ENCODE measurements around the gene SPECC1L.

The SPECC1L gene

GRCh38 chr22:24322522-24322921 lies 51.9 kb downstream of the SPECC1L start:
- DNase-seq (ENCODE audit: low spot score): no peak

DNA sequence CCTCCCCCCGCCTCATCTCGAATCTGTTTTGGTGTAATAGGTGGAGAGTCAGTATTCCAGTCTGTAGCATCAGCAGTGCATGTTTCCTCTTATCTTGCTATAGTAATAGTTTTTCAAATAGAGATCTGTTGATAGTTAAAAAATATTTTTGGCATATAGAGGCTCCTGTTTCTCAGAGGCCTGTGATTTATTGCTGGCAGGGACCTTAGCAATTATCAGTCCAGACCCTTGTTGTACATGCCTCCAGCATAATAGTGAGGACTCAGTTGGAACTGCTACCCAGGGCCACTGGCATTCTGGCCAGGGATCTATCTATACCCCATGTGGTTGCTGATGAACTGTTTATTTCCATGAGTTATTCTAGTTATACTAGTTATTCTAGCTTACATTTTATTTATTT lies 52.6 kb downstream of the SPECC1L start:
- no peak for DNase-seq (ENCODE audit: low spot score)

GRCh38 chr22:24323695-24324094 lies 53.1 kb downstream of the SPECC1L start:
- no peak for DNase-seq (ENCODE audit: low spot score)

- DNase-seq (ENCODE audit: low spot score): no peak
Measured at GRCh38 chr22:24324137-24324536, 53.5 kb downstream of the SPECC1L start.

GRCh38 chr22:24325105-24325757 lies 54.6 kb downstream of the SPECC1L start:
- no peak for DNase-seq (ENCODE audit: low spot score)

DNA sequence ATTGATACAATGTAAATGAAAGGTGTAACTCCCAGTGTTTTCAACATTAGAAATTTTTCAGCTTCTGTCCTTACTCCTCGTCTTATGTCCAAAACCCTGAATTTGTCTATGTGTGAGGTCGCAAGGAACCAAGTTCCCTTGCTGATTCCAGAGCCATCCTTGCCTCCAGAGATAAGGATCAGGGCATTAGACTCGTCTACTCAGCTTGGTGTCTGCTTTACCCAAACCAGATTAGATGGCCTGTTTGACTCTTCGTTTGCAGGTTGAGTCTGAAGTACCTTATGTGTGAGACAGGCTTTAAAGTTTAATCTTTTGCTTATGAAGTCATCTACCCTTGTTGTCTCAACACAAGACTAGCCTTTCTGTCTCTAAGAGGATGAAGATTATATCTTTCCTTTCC lies 55.6 kb downstream of the SPECC1L start:
- DNase-seq (ENCODE audit: low spot score): no peak

- no peak for DNase-seq (ENCODE audit: low spot score)
Measured at GRCh38 chr22:24327832-24328231, 57.2 kb downstream of the SPECC1L start.

- DNase-seq (ENCODE audit: low spot score): no peak
Measured at GRCh38 chr22:24329453-24329852, 58.8 kb downstream of the SPECC1L start.

DNA sequence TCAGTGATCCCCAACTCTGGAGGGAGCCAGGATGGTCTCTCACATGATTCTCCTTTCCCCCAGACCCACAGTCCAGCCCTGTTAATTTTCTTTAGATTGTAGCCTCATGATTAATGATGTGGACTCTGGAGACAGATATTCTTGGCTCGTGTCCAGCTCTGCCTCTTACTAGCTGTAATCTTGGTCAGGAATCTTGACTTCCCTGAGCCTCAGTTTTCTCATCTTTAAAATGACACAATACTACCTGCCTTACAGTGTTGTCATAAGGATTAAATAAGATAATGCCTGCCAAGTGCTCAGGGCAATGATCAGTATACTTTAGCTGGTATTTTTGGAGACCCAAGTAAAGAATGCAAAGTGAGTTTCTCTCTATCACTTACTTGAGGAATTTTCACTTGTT lies 60.0 kb downstream of the SPECC1L start:
- no peak for DNase-seq (ENCODE audit: low spot score)

- no peak for DNase-seq (ENCODE audit: low spot score)
Measured at GRCh38 chr22:24331468-24332440, 61.1 kb downstream of the SPECC1L start.

DNA sequence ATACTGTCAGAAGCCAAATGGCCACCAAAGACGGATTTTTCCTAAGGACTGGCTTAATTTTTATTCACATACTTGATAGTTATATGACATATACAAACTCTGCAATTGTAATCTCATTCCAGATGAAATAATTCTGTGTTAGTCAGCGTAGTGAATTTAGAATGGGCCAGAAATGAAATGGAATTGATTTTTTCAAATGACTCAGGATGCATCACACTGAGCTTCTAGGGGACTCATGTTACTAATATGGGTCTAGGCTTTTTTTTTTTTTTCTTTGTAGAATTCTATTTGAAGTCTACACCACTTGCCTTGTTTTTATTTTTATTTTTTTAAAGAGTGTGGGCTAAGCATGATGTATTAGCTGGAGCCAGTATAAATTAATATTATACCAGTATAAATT lies 62.7 kb downstream of the SPECC1L start:
- no peak for DNase-seq (ENCODE audit: low spot score)

DNA sequence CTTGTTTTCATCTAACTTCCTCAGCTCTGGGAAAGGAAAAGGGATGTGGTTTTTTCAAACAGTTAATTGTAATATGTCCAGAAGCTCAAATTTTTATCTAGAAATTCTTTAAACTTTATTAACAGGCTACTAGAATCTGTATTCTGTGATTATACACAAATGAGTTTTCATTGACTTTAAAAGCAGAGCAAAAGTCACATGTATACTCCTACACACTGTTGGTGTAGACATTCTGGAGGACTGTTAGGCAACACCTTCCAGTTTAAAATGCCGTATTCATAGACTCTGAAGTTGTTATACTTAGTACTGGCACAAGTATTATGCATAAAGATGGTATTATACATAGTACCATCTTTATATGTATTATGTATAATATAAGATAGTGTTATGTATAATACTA lies 64.9 kb downstream of the SPECC1L start:
- no peak for DNase-seq (ENCODE audit: low spot score)

- no peak for DNase-seq (ENCODE audit: low spot score)
Measured at GRCh38 chr22:24337894-24338645, 67.4 kb downstream of the SPECC1L start.

DNA sequence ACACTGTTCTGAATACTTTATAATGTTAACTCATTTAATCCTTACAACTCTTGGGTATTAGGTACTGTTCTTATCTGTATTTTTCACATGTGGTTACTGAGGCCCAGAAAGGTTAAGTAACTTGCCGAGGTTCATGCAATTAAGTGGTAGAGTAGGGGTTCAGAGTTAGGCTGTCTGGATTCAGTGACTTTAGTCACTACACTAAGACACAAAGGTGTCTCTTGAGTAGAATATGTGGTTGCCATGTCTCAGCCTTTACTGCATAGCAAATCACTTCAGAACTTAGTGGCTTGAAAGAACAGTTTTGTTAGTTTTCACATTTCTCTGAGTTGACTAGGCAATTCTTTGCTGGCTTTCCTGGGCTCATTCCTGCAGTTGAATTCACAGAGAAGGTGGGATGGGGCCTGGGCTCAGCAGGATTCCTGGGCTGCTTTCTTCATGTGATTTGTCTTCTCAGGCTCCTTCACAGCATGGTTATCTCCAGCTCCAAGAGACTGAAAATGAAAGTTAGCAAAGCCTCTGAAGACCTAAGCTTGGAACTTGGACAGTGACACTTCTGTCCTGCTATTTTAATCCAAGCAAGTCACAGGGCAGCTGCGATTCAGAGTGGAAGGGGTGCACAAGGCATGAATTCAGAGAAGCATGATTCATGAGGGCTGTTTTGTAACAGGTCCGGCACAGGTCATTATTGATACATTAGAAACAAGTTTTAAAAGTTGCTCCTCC lies 68.3 kb downstream of the SPECC1L start:
- DNase-seq (ENCODE audit: low spot score): no peak

- DNase-seq (ENCODE audit: low spot score): no peak
Measured at GRCh38 chr22:24339452-24339747, 68.8 kb downstream of the SPECC1L start.

DNA sequence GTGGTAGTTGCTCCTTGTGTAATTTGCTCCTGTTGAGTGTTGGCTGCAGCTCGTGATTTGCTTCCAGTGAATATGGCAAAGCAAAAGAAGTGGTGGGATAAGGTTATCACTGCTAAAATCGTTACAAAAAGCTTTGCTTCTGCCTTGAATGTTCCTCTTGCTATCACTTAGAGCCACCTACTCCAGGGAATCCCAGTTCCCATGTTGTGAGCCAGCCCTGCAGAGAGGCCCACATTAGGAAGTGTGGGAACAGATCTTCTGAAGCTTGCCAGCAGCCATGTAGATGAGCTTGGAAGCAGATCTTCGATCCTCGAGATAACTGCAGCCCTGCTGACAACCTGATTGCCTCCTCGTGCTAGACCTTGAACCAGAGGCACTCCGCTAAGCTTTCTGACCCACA lies 71.0 kb downstream of the SPECC1L start:
- DNase-seq (ENCODE audit: low spot score): no peak

DNA sequence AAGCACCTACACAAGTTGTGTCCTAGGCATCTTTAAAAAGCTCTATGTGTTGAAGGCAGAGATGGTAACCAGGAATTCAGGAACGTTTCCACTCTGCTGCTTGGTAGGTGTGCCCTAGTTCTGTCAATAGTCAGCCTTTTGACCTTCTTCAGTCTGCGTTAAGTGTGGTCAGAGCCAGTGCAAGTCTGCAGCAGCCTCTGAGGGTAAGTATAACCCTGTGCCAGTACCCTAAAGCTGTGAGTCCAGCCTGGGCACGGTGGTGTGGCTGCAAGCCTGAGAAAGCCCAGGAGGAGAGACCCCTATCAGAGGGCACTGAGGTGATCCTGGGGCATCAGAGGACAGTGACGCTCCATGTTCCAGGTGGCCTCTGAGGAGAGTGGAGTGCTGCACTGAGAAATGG lies 80.0 kb downstream of the SPECC1L start:
- DNase-seq (ENCODE audit: low spot score): no peak

- DNase-seq (ENCODE audit: low spot score): no peak
Measured at GRCh38 chr22:24353121-24353520, 82.5 kb downstream of the SPECC1L start.

DNA sequence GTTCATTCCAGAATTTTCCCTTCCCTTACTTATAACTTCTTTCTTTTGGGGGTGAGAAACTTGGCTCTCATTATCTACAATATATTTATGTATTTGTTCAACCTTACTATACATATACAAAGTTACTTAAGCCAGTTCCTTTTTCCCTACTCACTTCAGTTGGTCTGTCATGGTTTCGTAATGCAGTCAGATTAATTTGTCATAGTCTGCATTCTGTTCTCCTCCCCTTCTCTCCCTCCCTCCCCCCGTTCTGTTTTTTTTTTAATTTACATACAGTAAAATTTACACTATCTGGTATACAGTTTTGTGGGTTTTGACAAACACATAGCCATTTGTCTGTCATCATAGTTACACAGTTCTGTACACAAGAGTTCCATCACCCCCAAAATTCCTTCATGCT lies 84.9 kb downstream of the SPECC1L start:
- DNase-seq (ENCODE audit: low spot score): no peak

GRCh38 chr22:24357547-24357946 lies 86.9 kb downstream of the SPECC1L start:
- no peak for DNase-seq (ENCODE audit: low spot score)

- DNase-seq (ENCODE audit: low spot score): no peak
Measured at GRCh38 chr22:24358105-24358836, 87.6 kb downstream of the SPECC1L start.
